Measurements from ENCODE around the gene PIAS1. TPM values are rescaled to one million over a fixed set of nuclear protein-coding genes. Genes with fewer than 3 reads are reported as not detected.

The PIAS1 gene
- total and polyA plus RNA-seq, 2 donors (not counting 3 experiments of a cell fraction or from before 2014, with no cell fraction given) = 23.7 to 24.2 TPM

DNA sequence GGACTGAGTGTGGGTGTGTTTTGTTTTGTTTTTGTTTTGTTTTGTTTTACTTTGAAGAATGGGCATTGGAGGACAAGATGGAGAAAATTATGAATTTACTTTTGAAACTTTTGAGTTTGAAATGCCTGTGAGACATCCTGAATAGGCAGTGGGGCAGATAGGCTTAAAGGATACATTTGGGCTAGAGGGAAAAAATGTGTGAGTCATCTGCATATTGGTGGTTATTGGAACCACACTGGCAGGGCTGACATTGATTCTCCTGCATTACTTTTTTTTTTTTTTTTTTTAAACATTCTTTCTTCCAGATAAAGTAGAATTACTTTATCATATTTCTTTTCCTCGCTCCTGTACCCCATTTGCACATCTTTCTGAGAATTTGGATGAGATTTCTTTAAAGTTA, 94.9 kb downstream of the PIAS1 start:
- no peak overlapping the region for H2AFZ ChIP-seq (ENCODE audit: low read depth, low read length)
- no peak overlapping the region for H3K9ac ChIP-seq (replicated peaks; ENCODE audit: extremely low read depth, insufficient read depth, low read length)
- peaks cover 0 to 3% of the 10 kb centered on the region in 2 experiments for H3K36me3 ChIP-seq (ENCODE audit: control insufficient read depth in 2 of 2, extremely low read depth in 1 of 2, insufficient read depth in 2 of 2, low read length in 2 of 2)
- ChIA-PET CTCF (no interaction called here), POLR2A (no interaction called here)
- H3K9me1 ChIP-seq (replicated peaks; ENCODE audit: control insufficient read depth, extremely low read depth, insufficient read depth, low read length) = no peaks in the 10 kb centered on the region
- dilution Hi-C loops (cut with MboI; ENCODE audit: extremely low pct_ligation_motif_present, low sequenced_read_pairs) = no loop called here
- H3K4me3 ChIP-seq (replicated peaks in 1 of 3; ENCODE audit: insufficient read depth in 1 of 3, low read depth in 1 of 3, low read length in 3 of 3) = no peak overlapping the region
- no peaks in the 10 kb centered on the region for H3K27me3 ChIP-seq (ENCODE audit: control insufficient read depth in 2 of 2, insufficient read depth in 2 of 2, low read length in 2 of 2)
- no TSS peak for BruUV-seq (replicated peaks)
- H3K9me3 ChIP-seq (replicated peaks; ENCODE audit: control insufficient read depth, insufficient read depth, low read length) = no peaks in the 10 kb centered on the region
- intact Hi-C loops (cut with micrococcal nuclease) = no loop called here
- peaks cover 2% of the 10 kb centered on the region for H4K20me1 ChIP-seq (replicated peaks; ENCODE audit: control insufficient read depth, extremely low read depth, insufficient read depth, low read length)
- TF ChIP-seq MYC (IDR thresholded peaks at IDR 0.05; ENCODE audit: low read depth, low read length) (no peak), JUN (IDR thresholded peaks at IDR 0.05; ENCODE audit: borderline replicate concordance, insufficient read depth, insufficient read length, low read depth) (no peak), CTCF (IDR thresholded peaks at IDR 0.05; ENCODE audit: extremely low read depth in 1 of 2, insufficient read depth in 1 of 2, low read depth in 1 of 2, low read length in 2 of 2) (no peak), GATA2 (IDR thresholded peaks at IDR 0.05; ENCODE audit: insufficient read depth, insufficient read length, low read depth, low read length) (no peak), POLR2AphosphoS5 (IDR thresholded peaks at IDR 0.05; ENCODE audit: insufficient read depth, low read depth, low read length) (no peak), EZH2 (IDR thresholded peaks at IDR 0.05; ENCODE audit: borderline replicate concordance, low read depth, low read length, severe bottlenecking) (no peak), FOS (IDR thresholded peaks at IDR 0.05; ENCODE audit: borderline replicate concordance, insufficient read depth, low read length) (no peak), POLR2A (IDR thresholded peaks at IDR 0.05; ENCODE audit: low read depth, low read length) (no peak)
- TF ChIP-seq, protein P1, sequence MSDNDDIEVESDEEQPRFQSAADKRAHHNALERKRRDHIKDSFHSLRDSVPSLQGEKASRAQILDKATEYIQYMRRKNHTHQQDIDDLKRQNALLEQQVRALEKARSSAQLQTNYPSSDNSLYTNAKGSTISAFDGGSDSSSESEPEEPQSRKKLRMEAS (IDR thresholded peaks at IDR 0.05; ENCODE audit: insufficient read depth, insufficient read length) = no peak
- no peak overlapping the region for H3K4me2 ChIP-seq (ENCODE audit: insufficient read depth, low read length)
- FAIRE-seq (no peak), DNase-seq (ENCODE audit: low read depth, low spot score) (no peak)
- peaks cover 2% of the 10 kb centered on the region for H3K79me2 ChIP-seq (ENCODE audit: control insufficient read depth, insufficient read depth, low read length)
- no peak overlapping the region for H3K27ac ChIP-seq (ENCODE audit: insufficient read depth, low read depth, low read length)
- no peaks in the 10 kb centered on the region for H3K4me1 ChIP-seq (ENCODE audit: control insufficient read depth, extremely low read depth, insufficient read depth, low read length)

Measured in endothelial cell of umbilical vein (primary cell).